Upper lobe of right lung (tissue), 1 donor: Measurements from ENCODE around the gene NCAPD3. TPM values are rescaled to one million over a fixed set of nuclear protein-coding genes. Genes with fewer than 3 reads are reported as not detected.

ENCODE experiments used
- ATAC-seq: fragments of 200-7000 bp; cut with Tn5 transposase; one replicate; pipeline ENCODE4 v1.9.1; 2020; ENCODE audit warnings: mild to moderate bottlenecking, moderate library complexity
- DNase-seq: peaks from one replicate; pipeline ENCODE4 v3.0.0-alpha.2; 2020
- H3K27ac ChIP-seq: fragments of 200-600 bp; one replicate; pipeline ENCODE4 v1.8.0; 2022
- H3K27me3 ChIP-seq: fragments of 200-600 bp; one replicate; pipeline ENCODE4 v1.8.0; 2022; ENCODE audit warnings: mild to moderate bottlenecking
- H3K36me3 ChIP-seq: fragments of 200-600 bp; one replicate; pipeline ENCODE4 v1.8.0; 2022
- H3K4me1 ChIP-seq: fragments of 200-600 bp; one replicate; pipeline ENCODE4 v1.8.0; 2022
- H3K4me3 ChIP-seq: fragments of 200-600 bp; one replicate; pipeline ENCODE4 v1.8.0; 2022; ENCODE audit warnings: mild to moderate bottlenecking
- H3K9me3 ChIP-seq: fragments of 200-600 bp; one replicate; pipeline ENCODE4 v1.8.0; 2022
- CTCF ChIP-seq: fragments of 200-600 bp; IDR thresholded peaks from one replicate; pipeline ENCODE4 v1.8.0; 2022; ENCODE audit warnings: antibody characterized with exemption
- intact Hi-C: fragments of 100-400 bp; cut with DNase I; formaldehyde crosslinking; loops from one replicate; pipeline ENCODE4 v1.11.0; 2022
- total RNA-seq: library from RNA; stranded (reverse); fragmentation: NEBNext Ultra II Directional; extraction: Animal tissue kit (Norgen Biotek cat#: 25700); gene quantifications from one replicate; pipeline ENCODE4 v1.2.1, GENCODE V29; 2021
- donor health status: DM: no; HTN: yes; CAD: no; lungs with severe emphysema.

NCAPD3 gene
- total RNA-seq, 1 donor from 2014 or later, result 17.3 TPM

- Histone ChIP-seq H3K27me3 (no peaks in the 10 kb centered on the region), H3K9me3 (no peaks in the 10 kb centered on the region), H3K4me1 (no peaks in the 10 kb centered on the region), H3K36me3 (peaks cover 92% of the 10 kb centered on the region), H3K4me3 (no peak overlapping the region), H3K27ac (no peak overlapping the region)
- ATAC-seq (peak; percentile 41), DNase-seq (no peak)
- peak; percentile 35 for TF ChIP-seq CTCF
- intact Hi-C loops, result no loop called here
Observed at GRCh38 chr11:134244593-134244992, 20.8 kb upstream of the NCAPD3 start.

- H3K27me3 ChIP-seq, result no peaks in the 10 kb centered on the region
- DNase-seq, result no peak
- ATAC-seq, result no peak
- H3K4me1 ChIP-seq, result no peaks in the 10 kb centered on the region
- H3K4me3 ChIP-seq, result no peak overlapping the region
- no peak overlapping the region for H3K27ac ChIP-seq
- no peaks in the 10 kb centered on the region for H3K9me3 ChIP-seq
- intact Hi-C loops, result no loop called here
- H3K36me3 ChIP-seq, result peaks cover 92% of the 10 kb centered on the region
- no peak for TF ChIP-seq CTCF
Observed at GRCh38 chr11:134243913-134244312, 20.1 kb upstream of the NCAPD3 start.

GRCh38 chr11:134242376-134242775 is 18.6 kb upstream of the NCAPD3 start:
- intact Hi-C loops, result no loop called here
- no peak overlapping the region for H3K4me3 ChIP-seq
- H3K27ac ChIP-seq, result no peak overlapping the region
- H3K4me1 ChIP-seq, result no peaks in the 10 kb centered on the region
- H3K36me3 ChIP-seq, result peaks cover 81% of the 10 kb centered on the region
- DNase-seq (no peak), ATAC-seq (no peak)
- no peaks in the 10 kb centered on the region for H3K27me3 ChIP-seq
- no peaks in the 10 kb centered on the region for H3K9me3 ChIP-seq
- TF ChIP-seq CTCF, result no peak

- peaks cover 65% of the 10 kb centered on the region for H3K36me3 ChIP-seq
- intact Hi-C loops, result no loop called here
- no peak overlapping the region for H3K27ac ChIP-seq
- no peaks in the 10 kb centered on the region for H3K9me3 ChIP-seq
- H3K4me3 ChIP-seq, result no peak overlapping the region
- no peak for DNase-seq
- no peak for TF ChIP-seq CTCF
- no peak for ATAC-seq
- no peaks in the 10 kb centered on the region for H3K27me3 ChIP-seq
- H3K4me1 ChIP-seq, result no peaks in the 10 kb centered on the region
Observed at GRCh38 chr11:134240592-134240991, 16.8 kb upstream of the NCAPD3 start.

- Histone ChIP-seq H3K9me3 (no peaks in the 10 kb centered on the region), H3K4me1 (no peaks in the 10 kb centered on the region), H3K27me3 (no peaks in the 10 kb centered on the region), H3K36me3 (peaks cover 57% of the 10 kb centered on the region), H3K27ac (no peak overlapping the region), H3K4me3 (no peak overlapping the region)
- no peak for TF ChIP-seq CTCF
- no peak for ATAC-seq
- no peak for DNase-seq
- intact Hi-C loops, result no loop called here
Observed at GRCh38 chr11:134238956-134239355, 15.2 kb upstream of the NCAPD3 start.

GRCh38 chr11:134237557-134237922 is 13.8 kb upstream of the NCAPD3 start:
- DNase-seq, result no peak
- H3K4me1 ChIP-seq, result peaks cover 6% of the 10 kb centered on the region
- H3K4me3 ChIP-seq, result no peak overlapping the region
- peaks cover 44% of the 10 kb centered on the region for H3K36me3 ChIP-seq
- no peak for TF ChIP-seq CTCF
- intact Hi-C loops, result no loop called here
- H3K9me3 ChIP-seq, result no peaks in the 10 kb centered on the region
- H3K27me3 ChIP-seq, result no peaks in the 10 kb centered on the region
- no peak for ATAC-seq
- no peak overlapping the region for H3K27ac ChIP-seq
